T-helper 17 cell (primary cell): ENCODE results near the gene DISC1. TPM values are rescaled to one million over a fixed set of nuclear protein-coding genes. Genes with fewer than 3 reads are reported as not detected.

ENCODE experiments used
- ATAC-seq: fragments of 150-1000 bp; cut with Tn5 transposase; 2 replicates; pipeline ENCODE4 v1.10.0; 2021; ENCODE audit warnings: mild to moderate bottlenecking, moderate library complexity
- DNase-seq, 3 donors: peaks; one replicate each; pipeline versions ENCODE4 v3.0.0 to v3.0.0-alpha.2; 2020 to 2021
- H3K9me3 ChIP-seq: one replicate; pipeline ENCODE4 v1.7.0; 2013; ENCODE audit warnings: low read length, mild to moderate bottlenecking; ENCODE audit not compliant: control insufficient read depth, poor library complexity, severe bottlenecking
- H3K27ac Mint-ChIP-seq: one replicate; pipeline ENCODE4 v1.8.0; 2022; ENCODE audit warnings: mild to moderate bottlenecking, moderate library complexity, mixed read lengths
- H3K27me3 Mint-ChIP-seq: one replicate; pipeline ENCODE4 v1.8.0; 2022; ENCODE audit warnings: mixed read lengths
- H3K36me3 Mint-ChIP-seq: one replicate; pipeline ENCODE4 v1.8.0; 2022; ENCODE audit warnings: low read depth, mixed read lengths
- H3K4me1 Mint-ChIP-seq: one replicate; pipeline ENCODE4 v1.8.0; 2022; ENCODE audit warnings: mild to moderate bottlenecking, mixed read lengths
- H3K4me3 Mint-ChIP-seq: one replicate; pipeline ENCODE4 v1.8.0; 2022; ENCODE audit warnings: mild to moderate bottlenecking, moderate library complexity, mixed read lengths
- total RNA-seq, 4 donors: library from RNA in 2 of 4; stranded (reverse) in 2 of 4; gene quantifications; one replicate each; pipeline ENCODE4 v1.2.3 and lab custom pipeline; 2022 to 2026

DISC1 gene
- total RNA-seq, 2 donors from 2014 or later: 16.2 to 17.4 TPM

DNA sequence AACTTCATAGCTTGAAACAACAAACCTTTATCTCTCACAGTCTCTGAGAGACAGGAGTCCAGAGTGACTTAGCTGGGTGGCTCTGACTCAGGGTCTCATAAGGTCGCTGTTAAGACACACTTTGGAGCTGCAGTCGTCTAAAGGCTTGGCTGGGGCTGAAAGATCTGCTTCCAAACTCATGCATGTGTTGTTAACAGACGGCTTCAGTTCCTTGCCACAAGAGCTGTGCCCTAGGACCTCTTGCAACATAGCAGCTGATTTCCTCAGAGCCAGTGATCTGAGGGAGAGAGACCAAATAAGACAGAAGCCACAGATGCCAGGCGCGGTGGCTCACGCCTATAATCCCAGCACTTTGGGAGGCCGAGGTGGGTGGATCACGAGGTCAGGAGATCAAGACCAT is 176.8 kb downstream of the DISC1 start:
- DNase-seq (no peak), ATAC-seq (no peak)
- peaks cover 3% of the 10 kb centered on the region for H3K36me3 Mint-ChIP-seq

DNA sequence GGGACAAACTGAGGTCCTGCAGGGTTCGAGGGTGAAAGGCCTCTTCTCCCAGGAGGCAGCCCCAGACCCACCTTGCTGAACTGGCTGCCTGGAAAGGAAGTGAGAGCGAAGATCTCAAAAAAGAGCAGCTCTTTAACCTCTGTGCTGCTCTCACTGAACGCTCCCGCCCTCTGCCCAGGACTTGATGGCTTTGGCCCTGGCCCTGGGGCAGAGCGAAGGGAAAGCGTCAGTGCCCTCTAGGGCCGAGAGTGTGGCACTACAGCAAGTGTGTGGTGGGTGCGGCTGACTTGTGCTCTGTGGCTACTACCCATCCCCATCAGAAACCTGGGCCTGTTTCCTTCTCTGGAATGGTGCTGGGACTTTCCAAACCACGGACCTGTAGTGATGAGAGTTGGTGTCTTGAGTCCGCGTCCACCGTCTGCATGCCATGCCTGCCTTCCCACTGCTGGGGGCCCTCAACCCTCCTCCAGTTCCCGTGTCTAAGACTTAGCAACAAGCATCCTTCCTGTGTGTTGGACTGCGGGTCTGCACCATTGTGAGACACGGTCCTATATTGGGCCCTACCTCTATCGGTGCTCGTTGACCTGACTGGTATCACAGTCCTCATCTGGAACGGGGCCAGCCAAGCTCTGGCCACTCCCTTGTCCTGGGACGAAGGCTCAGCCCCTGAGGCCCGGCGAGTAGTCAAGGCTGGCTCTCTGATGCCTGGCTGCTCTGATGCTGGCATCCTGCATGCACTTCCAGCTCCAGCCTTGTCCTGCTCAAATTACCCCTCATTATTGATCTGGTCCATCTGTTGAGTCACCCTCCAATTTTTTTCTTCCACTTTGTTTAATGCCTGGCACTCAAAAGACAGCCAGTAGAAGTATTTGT is 180.3 kb downstream of the DISC1 start:
- Mint-ChIP-seq H3K27me3 (no peaks in the 10 kb centered on the region), H3K4me1 (peaks cover 5% of the 10 kb centered on the region), H3K36me3 (peaks cover 3% of the 10 kb centered on the region), H3K4me3 (no peak overlapping the region), H3K27ac (peak overlapping the region; percentile 29)
- H3K9me3 ChIP-seq: no peaks in the 10 kb centered on the region
- no peak for DNase-seq
- peak; percentile 61 for ATAC-seq

More for the DNA sequence above, 176.8 kb downstream of the DISC1 start:
- peaks cover 4% of the 10 kb centered on the region for H3K4me1 Mint-ChIP-seq
- H3K4me3 Mint-ChIP-seq: no peak overlapping the region
- H3K27me3 Mint-ChIP-seq: no peaks in the 10 kb centered on the region
- no peaks in the 10 kb centered on the region for H3K9me3 ChIP-seq
- H3K27ac Mint-ChIP-seq: no peak overlapping the region

- ATAC-seq (no peak), DNase-seq (no peak)
- Mint-ChIP-seq H3K4me3 (no peak overlapping the region), H3K4me1 (peaks cover 5% of the 10 kb centered on the region), H3K27me3 (no peaks in the 10 kb centered on the region), H3K27ac (peak overlapping the region; percentile 29), H3K36me3 (peaks cover 3% of the 10 kb centered on the region)
- no peaks in the 10 kb centered on the region for H3K9me3 ChIP-seq
Measured at GRCh38 chr1:231807541-231807940, 181.0 kb downstream of the DISC1 start.

DNA sequence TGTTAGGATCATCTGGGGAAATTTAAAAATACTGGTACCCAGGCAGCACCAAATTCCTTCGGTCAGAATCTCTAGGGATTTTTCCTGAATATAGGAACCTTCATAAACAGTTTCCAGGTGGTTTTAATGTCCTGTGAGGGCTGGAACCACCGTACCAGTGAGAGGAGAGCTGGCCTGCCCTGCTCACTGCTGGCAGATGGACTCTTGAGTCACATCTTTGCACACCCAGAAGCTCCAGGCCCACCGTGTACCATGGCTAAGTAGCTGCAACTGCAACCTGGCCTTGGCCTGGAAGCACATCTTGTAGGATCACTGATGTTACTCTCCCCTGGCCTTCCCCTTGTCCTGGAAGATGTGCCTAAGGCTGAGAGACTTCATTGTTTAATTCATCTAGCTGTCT is 181.5 kb downstream of the DISC1 start:
- no peak overlapping the region for H3K27ac Mint-ChIP-seq
- H3K4me1 Mint-ChIP-seq: peaks cover 5% of the 10 kb centered on the region
- H3K36me3 Mint-ChIP-seq: peaks cover 3% of the 10 kb centered on the region
- no peak for DNase-seq
- H3K27me3 Mint-ChIP-seq: no peaks in the 10 kb centered on the region
- no peaks in the 10 kb centered on the region for H3K9me3 ChIP-seq
- no peak for ATAC-seq
- H3K4me3 Mint-ChIP-seq: no peak overlapping the region

- Mint-ChIP-seq H3K27me3 (no peaks in the 10 kb centered on the region), H3K36me3 (peaks cover 6% of the 10 kb centered on the region), H3K27ac (peak overlapping the region; percentile 53), H3K4me1 (peaks cover 5% of the 10 kb centered on the region), H3K4me3 (no peak overlapping the region)
- ATAC-seq (no peak), DNase-seq (no peak)
- no peaks in the 10 kb centered on the region for H3K9me3 ChIP-seq
Measured at GRCh38 chr1:231808990-231809389, 182.4 kb downstream of the DISC1 start.

- peaks cover 5% of the 10 kb centered on the region for H3K36me3 Mint-ChIP-seq
Measured at GRCh38 chr1:231810415-231810814, 183.8 kb downstream of the DISC1 start.

GRCh38 chr1:231814021-231814420 is 187.4 kb downstream of the DISC1 start:
- H3K27ac Mint-ChIP-seq: no peak overlapping the region
- H3K9me3 ChIP-seq: no peaks in the 10 kb centered on the region
- peaks cover 5% of the 10 kb centered on the region for H3K36me3 Mint-ChIP-seq
- no peak for DNase-seq
- H3K27me3 Mint-ChIP-seq: no peaks in the 10 kb centered on the region
- ATAC-seq: no peak
- no peaks in the 10 kb centered on the region for H3K4me1 Mint-ChIP-seq
- no peak overlapping the region for H3K4me3 Mint-ChIP-seq

More at GRCh38 chr1:231810415-231810814, 183.8 kb downstream of the DISC1 start:
- no peak for ATAC-seq
- no peaks in the 10 kb centered on the region for H3K9me3 ChIP-seq
- H3K27me3 Mint-ChIP-seq: no peaks in the 10 kb centered on the region
- no peak overlapping the region for H3K4me3 Mint-ChIP-seq
- no peak overlapping the region for H3K27ac Mint-ChIP-seq
- H3K4me1 Mint-ChIP-seq: peaks cover 5% of the 10 kb centered on the region
- no peak for DNase-seq

DNA sequence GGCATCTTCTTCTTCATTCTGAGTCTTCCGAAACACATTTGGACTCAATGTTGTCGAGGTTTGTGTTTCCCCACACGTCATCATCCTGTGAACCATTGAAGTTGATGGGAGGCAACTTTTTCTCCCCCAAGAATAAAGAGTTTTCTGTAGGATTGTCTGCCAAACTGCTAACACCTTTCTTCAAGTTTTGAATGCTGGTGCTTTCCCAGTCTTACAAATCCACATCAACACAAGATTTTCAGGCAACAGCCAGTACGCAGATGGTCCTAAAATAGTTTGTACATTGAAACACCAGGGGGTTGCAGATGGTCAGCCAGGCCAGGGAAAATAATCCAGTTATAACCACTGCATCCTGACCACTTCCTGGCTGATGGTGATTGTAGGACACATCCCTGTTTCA is 187.9 kb downstream of the DISC1 start:
- H3K27me3 Mint-ChIP-seq: no peaks in the 10 kb centered on the region

GRCh38 chr1:231817801-231818200 is 191.2 kb downstream of the DISC1 start:
- DNase-seq: no peak
- no peak overlapping the region for H3K27ac Mint-ChIP-seq
- H3K36me3 Mint-ChIP-seq: peaks cover 5% of the 10 kb centered on the region
- peaks cover 2% of the 10 kb centered on the region for H3K4me1 Mint-ChIP-seq
- no peaks in the 10 kb centered on the region for H3K9me3 ChIP-seq
- ATAC-seq: no peak
- no peak overlapping the region for H3K4me3 Mint-ChIP-seq
- H3K27me3 Mint-ChIP-seq: no peaks in the 10 kb centered on the region

More for the DNA sequence above, 187.9 kb downstream of the DISC1 start:
- DNase-seq: no peak
- Mint-ChIP-seq H3K4me3 (no peak overlapping the region), H3K27ac (no peak overlapping the region), H3K4me1 (no peaks in the 10 kb centered on the region), H3K36me3 (peaks cover 5% of the 10 kb centered on the region)
- H3K9me3 ChIP-seq: no peaks in the 10 kb centered on the region
- ATAC-seq: no peak

GRCh38 chr1:231818337-231818736 is 191.7 kb downstream of the DISC1 start:
- H3K4me3 Mint-ChIP-seq: no peak overlapping the region
- H3K9me3 ChIP-seq: no peaks in the 10 kb centered on the region
- peaks cover 2% of the 10 kb centered on the region for H3K4me1 Mint-ChIP-seq
- H3K36me3 Mint-ChIP-seq: peaks cover 5% of the 10 kb centered on the region
- ATAC-seq: no peak
- no peak for DNase-seq
- no peak overlapping the region for H3K27ac Mint-ChIP-seq
- no peaks in the 10 kb centered on the region for H3K27me3 Mint-ChIP-seq

DNA sequence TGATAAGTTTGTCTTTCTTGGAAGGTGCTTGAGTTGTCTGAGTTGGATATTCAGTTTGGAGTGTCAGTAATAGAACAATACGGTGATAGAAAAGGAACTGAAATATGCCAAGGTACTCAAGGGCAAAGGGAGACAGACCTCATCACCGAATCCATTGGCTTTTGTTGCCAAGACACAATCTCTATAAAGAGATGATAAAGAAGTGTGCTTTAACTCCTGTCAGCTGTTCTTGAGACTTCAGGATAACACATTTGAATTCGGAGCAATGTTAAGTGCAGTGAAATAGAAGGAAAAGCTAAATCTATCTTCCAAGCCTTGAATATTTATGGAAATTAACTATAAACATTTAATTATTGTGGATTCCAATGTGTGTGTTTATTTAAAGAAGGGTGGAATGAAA is 194.7 kb downstream of the DISC1 start:
- peaks cover 5% of the 10 kb centered on the region for H3K4me1 Mint-ChIP-seq
- no peak for ATAC-seq

GRCh38 chr1:231822041-231822440 is 195.5 kb downstream of the DISC1 start:
- peaks cover 6% of the 10 kb centered on the region for H3K36me3 Mint-ChIP-seq
- peaks cover 5% of the 10 kb centered on the region for H3K4me1 Mint-ChIP-seq
- H3K27ac Mint-ChIP-seq: no peak overlapping the region
- no peaks in the 10 kb centered on the region for H3K9me3 ChIP-seq
- no peaks in the 10 kb centered on the region for H3K27me3 Mint-ChIP-seq
- H3K4me3 Mint-ChIP-seq: no peak overlapping the region
- ATAC-seq: no peak
- DNase-seq: no peak

More for the DNA sequence above, 194.7 kb downstream of the DISC1 start:
- Mint-ChIP-seq H3K4me3 (no peak overlapping the region), H3K27me3 (no peaks in the 10 kb centered on the region), H3K36me3 (peaks cover 6% of the 10 kb centered on the region), H3K27ac (no peak overlapping the region)
- H3K9me3 ChIP-seq: no peaks in the 10 kb centered on the region
- no peak for DNase-seq

GRCh38 chr1:231826566-231826965 is 200.0 kb downstream of the DISC1 start:
- no peak for DNase-seq
- H3K9me3 ChIP-seq: no peaks in the 10 kb centered on the region
- Mint-ChIP-seq H3K27me3 (no peaks in the 10 kb centered on the region), H3K4me1 (peaks cover 6% of the 10 kb centered on the region), H3K27ac (no peak overlapping the region), H3K36me3 (peaks cover 8% of the 10 kb centered on the region), H3K4me3 (no peak overlapping the region)
- no peak for ATAC-seq
